Gastrocnemius medialis (tissue), 4 donors: ENCODE measurements around the gene RNF31. TPM values are rescaled to one million over a fixed set of nuclear protein-coding genes. Genes with fewer than 3 reads are reported as not detected.
A peak's percentile ranks its signal among the peaks of the same experiment; 100 is the strongest.

ENCODE experiments used
- ATAC-seq, 2 donors: fragments of 150-250 bp; one replicate each; pipeline ENCODE4 v1.9.1; 2016
- DNase-seq, 2 donors: peaks; one replicate each; pipeline ENCODE4 v3.0.0-alpha.2; 2019
- H3K27ac ChIP-seq, 4 donors: fragments of 200-600 bp; sonication (generic); 1 replicate in 1 of 4; 2 replicates in 3 of 4; pipeline ENCODE4 v1.5.1; 2016 to 2018; ENCODE audit warnings: mild to moderate bottlenecking in 2 of 4, moderate library complexity in 1 of 4
- H3K27me3 ChIP-seq, 3 donors: fragments of 200-600 bp; sonication (generic) in 2 of 3; 1 replicate in 1 of 3; 2 replicates in 2 of 3; pipeline versions ENCODE4 v1.5.1 to v1.6.0; 2016 to 2019; ENCODE audit warnings: mild to moderate bottlenecking in 1 of 3, moderate library complexity in 1 of 3
- H3K36me3 ChIP-seq, 2 donors: fragments of 200-600 bp; sonication (generic) in 1 of 2; one replicate each; pipeline ENCODE4 v1.5.1; 2017 to 2018
- H3K4me1 ChIP-seq, 2 donors: fragments of 200-600 bp; sonication (generic) in 1 of 2; one replicate each; pipeline ENCODE4 v1.5.1; 2016 to 2017; ENCODE audit warnings: mild to moderate bottlenecking in 2 of 2
- H3K4me3 ChIP-seq, 4 donors: fragments of 200-600 bp; sonication (generic) in 3 of 4; 1 replicate in 1 of 4; 2 replicates in 3 of 4; pipeline ENCODE4 v1.5.1; 2016 to 2019; ENCODE audit warnings: mild to moderate bottlenecking in 2 of 4
- H3K9me3 ChIP-seq, 3 donors: fragments of 200-600 bp; sonication (generic) in 2 of 3; 1 replicate in 1 of 3; 2 replicates in 2 of 3; pipeline ENCODE4 v1.5.1; 2016 to 2019
- POLR2A ChIP-seq, 2 donors: fragments of 450-650 bp; IDR thresholded peaks; one replicate each; pipeline ENCODE4 v1.6.1; 2017; ENCODE audit warnings: antibody characterized with exemption in 2 of 2, mild to moderate bottlenecking in 2 of 2, moderate library complexity in 2 of 2
- in situ Hi-C, 4 donors: fragments of 200-750 bp; cut with MboI; loops; one replicate each; pipeline versions ENCODE4 v1.15.0 to v1.8.0; 2017; ENCODE audit warnings: low sequenced_read_pairs in 4 of 4
- intact Hi-C: fragments of 100-400 bp; cut with DNase I; formaldehyde crosslinking; loops from one replicate; pipeline ENCODE4 v1.15.1; 2023; ENCODE audit warnings: low total_unique reads
- total RNA-seq, 4 donors: library from RNA; depleted of rRNA; stranded (reverse); fragments of >200 nt; gene quantifications; one replicate each; pipeline versions ENCODE4 v1.1.0 to v1.2.3, GENCODE V29; 2016
- TF ChIP-seq, protein P1 (sequence below), 5 experiments: fragments of 450-650 bp in 3 of 5; fragments of 200-600 bp in 2 of 5; sonication (generic) in 2 of 5; IDR thresholded peaks in 4 of 5; conservative IDR thresholded peaks in 1 of 5; 1 replicate in 4 of 5; 2 replicates in 1 of 5; pipeline ENCODE4 v1.5.1; 2016 to 2019; ENCODE audit warnings: antibody characterized with exemption in 5 of 5, mild to moderate bottlenecking in 3 of 5, moderate library complexity in 3 of 5

Gene RNF31
- total RNA-seq, 4 donors from 2014 or later = 63.3 to 140 (median 82.4) TPM

DNA sequence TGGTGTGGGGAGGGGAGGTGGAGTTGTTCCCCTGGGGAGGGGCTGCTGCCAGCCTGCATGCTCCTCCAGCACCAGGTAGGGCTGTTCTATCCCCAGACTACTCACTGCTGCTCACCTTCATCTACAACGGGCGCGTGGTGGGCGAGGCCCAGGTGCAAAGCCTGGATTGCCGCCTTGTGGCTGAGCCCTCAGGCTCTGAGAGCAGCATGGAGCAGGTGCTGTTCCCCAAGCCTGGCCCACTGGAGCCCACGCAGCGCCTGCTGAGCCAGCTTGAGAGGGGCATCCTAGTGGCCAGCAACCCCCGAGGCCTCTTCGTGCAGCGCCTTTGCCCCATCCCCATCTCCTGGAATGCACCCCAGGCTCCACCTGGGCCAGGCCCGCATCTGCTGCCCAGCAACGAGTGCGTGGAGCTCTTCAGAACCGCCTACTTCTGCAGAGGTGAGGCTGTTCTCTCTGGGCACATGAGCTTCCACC lies 17.3 kb downstream of the RNF31 start:
- in situ Hi-C loops (loop anchor here in 1 of 4 donors (5.0 kb wide), 1 partner anchor 107 kb away; no protein-coding TSS in a partner anchor), intact Hi-C loops (loop anchor here (10.0 kb wide), 1 partner anchor 130 kb away; the partner anchor contains the start of genes DHRS1 and NOP9)
- Histone ChIP-seq H3K9me3 (no peaks in the 10 kb centered on the region), H3K4me1 (peaks cover 23 to 30% of the 10 kb centered on the region in 2 donors), H3K27ac (no peak overlapping the region), H3K27me3 (peaks cover 0 to 2% (median 0%) of the 10 kb centered on the region in 3 donors), H3K36me3 (peaks cover 0 to 52% of the 10 kb centered on the region in 2 donors), H3K4me3 (no peak overlapping the region)
- DNase-seq = no peak
- ATAC-seq = no peak
- TF ChIP-seq POLR2A (IDR thresholded peaks at IDR 0.05) = no peak
- TF ChIP-seq, protein P1, sequence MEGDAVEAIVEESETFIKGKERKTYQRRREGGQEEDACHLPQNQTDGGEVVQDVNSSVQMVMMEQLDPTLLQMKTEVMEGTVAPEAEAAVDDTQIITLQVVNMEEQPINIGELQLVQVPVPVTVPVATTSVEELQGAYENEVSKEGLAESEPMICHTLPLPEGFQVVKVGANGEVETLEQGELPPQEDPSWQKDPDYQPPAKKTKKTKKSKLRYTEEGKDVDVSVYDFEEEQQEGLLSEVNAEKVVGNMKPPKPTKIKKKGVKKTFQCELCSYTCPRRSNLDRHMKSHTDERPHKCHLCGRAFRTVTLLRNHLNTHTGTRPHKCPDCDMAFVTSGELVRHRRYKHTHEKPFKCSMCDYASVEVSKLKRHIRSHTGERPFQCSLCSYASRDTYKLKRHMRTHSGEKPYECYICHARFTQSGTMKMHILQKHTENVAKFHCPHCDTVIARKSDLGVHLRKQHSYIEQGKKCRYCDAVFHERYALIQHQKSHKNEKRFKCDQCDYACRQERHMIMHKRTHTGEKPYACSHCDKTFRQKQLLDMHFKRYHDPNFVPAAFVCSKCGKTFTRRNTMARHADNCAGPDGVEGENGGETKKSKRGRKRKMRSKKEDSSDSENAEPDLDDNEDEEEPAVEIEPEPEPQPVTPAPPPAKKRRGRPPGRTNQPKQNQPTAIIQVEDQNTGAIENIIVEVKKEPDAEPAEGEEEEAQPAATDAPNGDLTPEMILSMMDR (IDR thresholded peaks at IDR 0.05 in 4 of 5, conservative IDR thresholded peaks at IDR 0.05 in 1 of 5) = no peak

DNA sequence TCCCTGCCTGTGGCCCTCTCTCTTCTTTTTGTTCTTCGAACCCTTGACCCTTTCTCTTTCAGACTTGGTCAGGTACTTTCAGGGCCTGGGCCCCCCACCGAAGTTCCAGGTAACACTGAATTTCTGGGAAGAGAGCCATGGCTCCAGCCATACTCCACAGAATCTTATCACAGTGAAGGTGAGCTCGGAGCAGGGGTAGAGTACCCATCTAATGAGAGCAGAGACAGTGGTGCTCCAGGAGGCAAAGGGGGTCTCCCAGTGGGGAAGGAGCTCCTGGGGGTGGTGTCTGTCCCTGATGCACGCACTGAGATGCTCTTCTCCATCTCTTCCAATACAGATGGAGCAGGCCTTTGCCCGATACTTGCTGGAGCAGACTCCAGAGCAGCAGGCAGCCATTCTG lies 18.5 kb downstream of the RNF31 start:
- DNase-seq (no peak), ATAC-seq (no peak)
- TF ChIP-seq POLR2A (IDR thresholded peaks at IDR 0.05) = no peak
- TF ChIP-seq, protein P1 (IDR thresholded peaks at IDR 0.05 in 4 of 5, conservative IDR thresholded peaks at IDR 0.05 in 1 of 5) = no peak
- Histone ChIP-seq H3K36me3 (peaks cover 0 to 41% of the 10 kb centered on the region in 2 donors), H3K4me1 (peaks cover 23 to 26% of the 10 kb centered on the region in 2 donors), H3K27ac (no peak overlapping the region), H3K4me3 (no peak overlapping the region), H3K9me3 (no peaks in the 10 kb centered on the region), H3K27me3 (peaks cover 0 to 7% (median 2%) of the 10 kb centered on the region in 3 donors)
- in situ Hi-C loops (no loop called here), intact Hi-C loops (loop anchor here (10.0 kb wide), 1 partner anchor 129 kb away; the partner anchor contains the start of genes DHRS1 and NOP9)

DNA sequence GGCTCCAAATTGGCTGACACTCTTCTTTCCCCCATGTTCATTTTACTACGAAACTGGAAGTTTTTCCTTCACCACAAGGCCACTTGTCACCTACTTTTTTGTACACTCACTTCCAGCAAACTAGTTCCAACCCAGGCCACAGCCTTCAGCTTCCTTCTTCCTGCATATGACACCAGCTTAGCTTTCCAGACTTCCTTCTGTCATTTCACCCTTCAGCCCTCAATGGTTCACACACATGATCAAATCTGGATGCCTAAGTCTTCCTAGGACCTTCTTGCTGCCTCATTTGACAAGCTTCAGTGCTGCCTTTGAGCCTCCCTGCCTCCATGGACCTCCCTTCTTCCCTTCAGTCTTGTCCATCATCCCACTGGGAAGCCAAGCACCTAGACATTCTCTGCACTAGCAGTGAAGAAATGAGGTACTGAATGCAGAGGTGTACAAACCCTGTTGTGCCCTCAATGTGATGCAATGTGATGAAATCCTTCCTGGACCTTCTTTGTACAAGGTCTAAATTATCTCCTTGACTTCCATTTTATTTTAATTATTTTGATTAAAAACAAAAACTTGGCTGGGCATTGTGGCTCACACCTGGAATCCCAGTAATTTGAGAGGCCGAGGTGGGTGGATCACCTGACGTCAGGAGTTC lies 20.3 kb downstream of the RNF31 start:
- TF ChIP-seq, protein P1 (IDR thresholded peaks at IDR 0.05 in 4 of 5, conservative IDR thresholded peaks at IDR 0.05 in 1 of 5) = no peak
- no peak for TF ChIP-seq POLR2A (IDR thresholded peaks at IDR 0.05)
- ATAC-seq = no peak
- peaks cover 0 to 38% of the 10 kb centered on the region in 2 donors for H3K36me3 ChIP-seq
- intact Hi-C loops = loop anchor here (10.0 kb wide), 1 partner anchor 127 kb away; the partner anchor contains the start of genes DHRS1 and NOP9
- H3K4me3 ChIP-seq = no peak overlapping the region
- no peaks in the 10 kb centered on the region for H3K9me3 ChIP-seq
- peaks cover 13% of the 10 kb centered on the region in 2 donors for H3K4me1 ChIP-seq
- no peak overlapping the region for H3K27ac ChIP-seq
- peaks cover 9 to 21% (median 14%) of the 10 kb centered on the region in 3 donors for H3K27me3 ChIP-seq
- in situ Hi-C loops = no loop called here
- DNase-seq = no peak

DNA sequence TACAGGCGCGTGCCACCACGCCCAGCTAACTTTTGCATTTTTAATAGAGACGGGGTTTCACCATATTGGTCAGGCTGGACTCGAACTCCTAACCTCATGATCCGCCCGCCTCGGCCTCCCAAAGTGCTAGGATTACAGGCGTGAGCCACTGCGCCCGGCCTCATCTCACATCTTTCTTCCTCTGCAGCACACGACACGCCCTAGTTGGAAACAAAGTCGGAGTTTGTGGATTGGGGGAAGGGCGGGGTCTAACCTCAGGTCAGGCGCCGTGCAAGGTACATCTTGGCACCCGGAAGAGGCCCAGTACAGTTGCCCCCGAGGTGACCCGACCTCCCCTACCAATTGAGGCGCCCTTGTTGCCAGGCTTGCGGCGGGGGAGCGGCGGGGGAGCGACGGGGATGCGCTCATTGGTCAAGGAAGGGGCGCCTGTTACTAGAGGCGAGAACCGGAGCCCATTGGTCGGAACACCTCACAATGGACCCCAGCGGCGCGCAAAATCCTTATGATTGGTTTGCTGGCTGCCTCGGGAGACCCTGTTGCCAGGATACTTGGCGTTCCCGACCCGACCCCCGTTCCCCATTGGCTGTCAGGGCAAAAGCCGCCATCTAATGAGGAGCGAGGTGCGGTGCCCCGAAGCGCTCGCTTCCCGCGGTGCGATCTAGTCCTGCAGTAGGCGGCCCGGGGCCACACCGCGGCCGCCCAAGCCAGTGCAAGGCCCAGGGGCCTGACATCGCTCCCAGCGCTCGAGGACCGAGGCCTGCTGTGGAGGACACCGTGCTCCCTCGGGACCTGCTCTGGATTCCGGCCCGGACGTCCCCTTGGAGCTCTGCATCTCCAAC lies 24.3 kb downstream of the RNF31 start, which contains the start of gene REC8:
REC8 (plus strand) TSS at position 659 of the 839 bp plus-strand sequence. CDS start 473 bp downstream, outside the sequence.
- DNase-seq = peak in 1 of 2 donors; percentile 32
- Histone ChIP-seq H3K27ac (no peak within 1 kb of the TSS), H3K9me3 (no peaks in the 10 kb centered on the region), H3K4me1 (peaks cover 4 to 5% of the 10 kb centered on the region in 2 donors), H3K4me3 (peak within 1 kb of the TSS in 1 of 4 donors; percentile 21), H3K27me3 (peaks cover 9 to 21% (median 15%) of the 10 kb centered on the region in 3 donors), H3K36me3 (no peaks in the 10 kb centered on the region)
- ATAC-seq = peak in 1 of 2 donors; percentile 44
- intact Hi-C loops (no loop called here), in situ Hi-C loops (no loop called here)
- TF ChIP-seq, protein P1 (IDR thresholded peaks at IDR 0.05 in 4 of 5, conservative IDR thresholded peaks at IDR 0.05 in 1 of 5) = no peak
- TF ChIP-seq POLR2A (IDR thresholded peaks at IDR 0.05) = no peak
